ENCODE results near the gene BCAP31.

DNA sequence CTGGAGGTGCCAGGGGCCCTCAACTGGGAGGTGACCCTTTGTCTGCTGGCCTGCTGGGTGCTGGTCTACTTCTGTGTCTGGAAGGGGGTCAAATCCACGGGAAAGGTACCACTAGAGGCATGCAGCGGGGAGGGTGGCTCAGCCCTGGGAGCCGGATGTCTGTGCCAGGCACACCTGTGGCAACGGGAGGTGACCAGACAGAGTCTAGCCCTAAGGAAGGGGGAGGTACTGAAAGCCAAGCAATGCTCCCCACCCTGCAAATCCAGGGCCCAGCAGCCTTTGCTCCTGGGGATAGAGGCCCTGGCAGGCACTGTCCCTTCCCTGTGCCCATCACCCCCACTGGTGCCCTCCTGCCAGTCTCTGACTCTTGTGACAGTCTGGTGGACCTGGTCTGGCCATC is 32.2 kb downstream of the BCAP31 start:
- TF ChIP-seq, protein P1, sequence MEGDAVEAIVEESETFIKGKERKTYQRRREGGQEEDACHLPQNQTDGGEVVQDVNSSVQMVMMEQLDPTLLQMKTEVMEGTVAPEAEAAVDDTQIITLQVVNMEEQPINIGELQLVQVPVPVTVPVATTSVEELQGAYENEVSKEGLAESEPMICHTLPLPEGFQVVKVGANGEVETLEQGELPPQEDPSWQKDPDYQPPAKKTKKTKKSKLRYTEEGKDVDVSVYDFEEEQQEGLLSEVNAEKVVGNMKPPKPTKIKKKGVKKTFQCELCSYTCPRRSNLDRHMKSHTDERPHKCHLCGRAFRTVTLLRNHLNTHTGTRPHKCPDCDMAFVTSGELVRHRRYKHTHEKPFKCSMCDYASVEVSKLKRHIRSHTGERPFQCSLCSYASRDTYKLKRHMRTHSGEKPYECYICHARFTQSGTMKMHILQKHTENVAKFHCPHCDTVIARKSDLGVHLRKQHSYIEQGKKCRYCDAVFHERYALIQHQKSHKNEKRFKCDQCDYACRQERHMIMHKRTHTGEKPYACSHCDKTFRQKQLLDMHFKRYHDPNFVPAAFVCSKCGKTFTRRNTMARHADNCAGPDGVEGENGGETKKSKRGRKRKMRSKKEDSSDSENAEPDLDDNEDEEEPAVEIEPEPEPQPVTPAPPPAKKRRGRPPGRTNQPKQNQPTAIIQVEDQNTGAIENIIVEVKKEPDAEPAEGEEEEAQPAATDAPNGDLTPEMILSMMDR (conservative IDR thresholded peaks at IDR 0.05): no peak
- no peak for TF ChIP-seq EZH2 (IDR thresholded peaks at IDR 0.05; ENCODE audit: low read depth)
